HCT116 (cell line): ENCODE measurements around the gene KIAA1755.

Source experiments
- CEBPB ChIP-seq: IDR thresholded peaks from 2 replicates; pipeline ENCODE4 v1.6.1; 2012; ENCODE audit warnings: low read depth
- CTCF ChIP-seq, 3 experiments: fragments of 200-600 bp in 1 of 3; sonication (generic) in 1 of 3; IDR thresholded peaks in 2 of 3; conservative IDR thresholded peaks in 1 of 3; 2 replicates each; pipeline ENCODE4 v1.5.1; 2012 to 2017; ENCODE audit warnings: low read depth in 2 of 3, low read length in 2 of 3, antibody characterized with exemption in 1 of 3, borderline replicate concordance in 1 of 3, control low read depth in 1 of 3, mild to moderate bottlenecking in 1 of 3, mixed read lengths in 1 of 3, mixed run types in 1 of 3, moderate library complexity in 1 of 3; ENCODE audit not compliant: insufficient read depth in 1 of 3
- EGR1 ChIP-seq: IDR thresholded peaks from 2 replicates; pipeline ENCODE4 v1.6.1; 2012; ENCODE audit warnings: low read depth
- EZH2phosphoT487 ChIP-seq: fragments of 200-600 bp; IDR thresholded peaks from 2 replicates; pipeline ENCODE4 v1.6.1; 2018; ENCODE audit warnings: antibody characterized with exemption, borderline replicate concordance
- JUND ChIP-seq: IDR thresholded peaks from 2 replicates; pipeline ENCODE4 v1.6.1; 2012
- MAX ChIP-seq: IDR thresholded peaks from 2 replicates; pipeline ENCODE4 v1.6.1; 2012
- POLR2A ChIP-seq: IDR thresholded peaks from 2 replicates; pipeline ENCODE4 v1.7.0; 2011; ENCODE audit warnings: borderline replicate concordance; ENCODE audit not compliant: insufficient read depth, insufficient read length; ENCODE audit errors: extremely low read depth
- POLR2AphosphoS5 ChIP-seq: IDR thresholded peaks from 2 replicates; pipeline ENCODE4 v1.6.1; 2011; ENCODE audit warnings: mild to moderate bottlenecking, low read depth, low read length, moderate library complexity
- SIN3A ChIP-seq: IDR thresholded peaks from 2 replicates; pipeline ENCODE4 v1.6.1; 2012; ENCODE audit warnings: low read depth
- TCF7L2 ChIP-seq: IDR thresholded peaks from 2 replicates; pipeline ENCODE4 v1.7.0; 2011; ENCODE audit warnings: borderline replicate concordance, inconsistent platforms; ENCODE audit not compliant: insufficient read depth, insufficient read length; ENCODE audit errors: extremely low read depth
- YY1 ChIP-seq: IDR thresholded peaks from 2 replicates; pipeline ENCODE4 v1.6.1; 2011; ENCODE audit warnings: low read length, low read depth, moderate library complexity, mild to moderate bottlenecking; ENCODE audit not compliant: insufficient replicate concordance; ENCODE audit errors: extremely low read depth
- ZNF274 ChIP-seq: fragments of 200-500 bp; sonication (Bioruptor generic); IDR thresholded peaks from 2 replicates; pipeline ENCODE4 v1.6.1; 2014; ENCODE audit warnings: mild to moderate bottlenecking, low read depth, low read length, inconsistent platforms

- no peak for TF ChIP-seq EZH2phosphoT487
- TF ChIP-seq CTCF (IDR thresholded peaks at IDR 0.05 in 2 of 3, conservative IDR thresholded peaks at IDR 0.05 in 1 of 3; ENCODE audit: borderline replicate concordance in 1 of 3, insufficient read depth in 1 of 3, low read depth in 2 of 3, low read length in 2 of 3): no peak
- no peak for TF ChIP-seq POLR2AphosphoS5
- no peak for TF ChIP-seq POLR2A
- no peak for TF ChIP-seq JUND
- no peak for TF ChIP-seq YY1
- no peak for TF ChIP-seq EGR1
- no peak for TF ChIP-seq CEBPB
- TF ChIP-seq SIN3A: no peak
- no peak for TF ChIP-seq MAX
- TF ChIP-seq ZNF274: no peak
- TF ChIP-seq TCF7L2: no peak
Observed at GRCh38 chr20:38222923-38223742, 37.4 kb downstream of the KIAA1755 start.
